OCI-LY1 (cell line): Measurements from ENCODE around the gene TRPC4AP.

Experiments
- CTCF ChIP-seq: fragments of 200-600 bp; sonication (generic), shearing (Covaris generic); IDR thresholded peaks from 2 replicates; pipeline ENCODE4 v1.5.1; 2017; ENCODE audit warnings: mild to moderate bottlenecking, antibody characterized with exemption, low read length, moderate library complexity, mixed read lengths
- EZH2 ChIP-seq: fragments of 200-600 bp; sonication (generic), shearing (Covaris generic); IDR thresholded peaks from 2 replicates; pipeline ENCODE4 v1.8.0; 2017; ENCODE audit warnings: borderline replicate concordance, mixed run types, mild to moderate bottlenecking, antibody characterized with exemption, low read length, moderate library complexity, mixed read lengths

GRCh38 chr20:35020108-35020928 is 72.3 kb downstream of the TRPC4AP start:
- no peak for TF ChIP-seq CTCF
- no peak for TF ChIP-seq EZH2
